CD4-positive, alpha-beta T cell treated with Interleukin-10 for 1 hour (primary cell): ENCODE results near the gene ARL8A.

Experiments
- DNase-seq: peaks from one replicate; pipeline ENCODE4 v3.0.0-alpha.2; 2020

Gene ARL8A

DNA sequence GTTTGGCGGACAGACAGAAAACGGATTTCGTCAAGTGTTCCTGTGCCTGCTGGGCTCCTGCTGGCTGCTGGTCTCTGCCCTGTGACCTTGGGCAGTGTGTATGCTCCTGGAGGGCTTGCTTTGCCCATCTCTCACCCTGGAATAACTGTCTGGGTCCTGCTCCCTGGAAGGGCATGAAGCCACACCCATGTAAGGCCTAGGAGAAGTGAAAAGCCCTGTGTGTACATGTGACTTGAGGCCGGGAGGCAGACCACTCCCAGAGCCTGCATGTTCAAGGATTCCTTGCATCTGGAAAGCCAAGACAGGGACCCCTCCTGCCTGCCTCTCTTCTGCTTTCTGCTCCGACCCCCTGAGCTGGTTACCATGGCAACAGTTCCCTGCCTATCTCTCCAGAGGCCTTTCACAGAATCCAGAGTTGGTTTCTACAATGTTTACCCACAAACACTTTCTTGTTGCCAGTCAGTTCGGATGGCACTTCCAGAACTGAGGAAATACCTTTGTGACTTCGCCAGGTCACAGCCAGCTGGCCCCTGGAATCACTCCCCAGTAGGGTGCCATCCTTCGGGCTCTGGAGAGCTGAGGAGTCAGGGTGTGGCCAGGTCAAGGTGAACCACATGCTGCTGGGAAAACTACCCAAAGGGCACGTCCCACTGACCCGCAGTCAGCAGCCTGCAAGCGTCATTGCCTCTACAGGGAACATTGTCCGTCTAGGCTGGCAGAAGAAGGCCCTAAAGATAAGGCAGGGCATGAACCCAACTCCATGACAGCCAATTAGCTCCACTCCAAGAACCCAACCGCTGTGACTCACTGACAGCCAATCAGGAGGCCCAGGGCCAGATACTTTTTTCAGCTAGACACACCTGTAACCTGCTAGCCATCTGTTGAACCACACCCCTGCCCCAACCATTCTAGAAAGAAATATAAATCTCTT lies 36.5 kb downstream of the ARL8A start:
- no peak for DNase-seq

DNA sequence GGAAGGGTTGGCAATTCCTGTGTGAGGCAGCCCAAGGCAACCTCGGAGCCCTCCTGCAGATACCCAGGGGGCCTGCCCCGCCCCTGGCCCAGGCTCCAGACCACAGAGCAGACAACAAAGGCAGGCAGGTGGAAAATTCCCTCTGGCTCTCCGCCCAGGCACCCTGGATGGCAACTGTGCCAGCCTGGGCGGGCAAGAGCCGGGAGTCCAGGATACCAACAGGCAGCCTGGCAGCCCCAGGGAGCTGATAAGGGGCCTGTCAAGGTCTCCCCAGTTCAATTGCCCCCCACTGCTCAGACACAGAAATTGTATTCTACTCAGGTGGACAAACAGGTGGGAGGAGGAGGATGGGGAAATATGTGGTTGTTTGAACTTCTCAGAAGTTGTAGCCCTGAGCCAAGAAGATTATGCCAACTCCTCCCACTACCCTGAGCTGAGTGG lies 37.2 kb downstream of the ARL8A start:
- DNase-seq, result no peak

DNA sequence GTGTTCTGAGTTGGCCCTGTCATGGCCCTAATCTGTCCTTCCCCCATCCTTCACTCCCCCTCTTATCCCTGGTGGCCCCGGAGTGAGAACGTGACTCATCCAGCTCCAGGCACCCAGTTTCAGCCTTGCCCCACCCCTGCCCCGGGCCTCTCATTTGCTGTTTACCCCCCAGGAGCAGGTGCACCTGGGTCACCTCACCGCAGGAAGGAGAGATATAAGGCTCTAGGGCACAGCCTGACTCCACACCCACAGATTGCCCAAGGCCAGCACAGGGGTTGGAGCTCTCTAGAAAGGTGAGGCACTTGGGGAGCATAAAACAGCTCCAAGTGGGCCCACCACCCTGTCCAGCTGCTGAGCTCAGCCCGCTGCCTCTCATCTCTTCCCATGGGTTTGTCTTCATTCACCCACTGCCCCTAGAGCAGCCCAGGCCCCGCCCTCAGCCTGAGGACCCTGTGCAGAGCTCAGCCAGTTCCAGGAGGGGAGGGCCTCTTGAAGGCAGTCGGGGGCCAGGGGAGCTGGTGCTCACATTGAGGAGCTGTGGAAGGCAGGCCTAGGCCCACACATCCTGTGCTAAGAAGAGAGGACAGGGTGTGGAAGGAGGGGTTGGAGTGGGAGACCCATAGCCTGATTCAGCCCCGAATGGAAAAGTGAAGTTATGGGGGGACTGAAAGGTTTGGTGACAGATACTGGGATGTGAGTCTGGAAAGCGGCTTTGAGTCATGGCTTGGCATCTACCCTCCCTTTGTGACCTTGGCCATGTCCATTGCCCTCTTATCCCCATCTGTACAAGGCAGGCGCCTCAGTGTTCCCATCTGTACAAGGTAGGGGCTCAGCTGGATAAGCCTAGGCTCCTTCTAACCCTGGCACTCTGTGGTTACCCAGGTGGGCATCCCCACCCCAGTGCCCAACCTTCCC lies 37.9 kb downstream of the ARL8A start:
- DNase-seq, result no peak

DNA sequence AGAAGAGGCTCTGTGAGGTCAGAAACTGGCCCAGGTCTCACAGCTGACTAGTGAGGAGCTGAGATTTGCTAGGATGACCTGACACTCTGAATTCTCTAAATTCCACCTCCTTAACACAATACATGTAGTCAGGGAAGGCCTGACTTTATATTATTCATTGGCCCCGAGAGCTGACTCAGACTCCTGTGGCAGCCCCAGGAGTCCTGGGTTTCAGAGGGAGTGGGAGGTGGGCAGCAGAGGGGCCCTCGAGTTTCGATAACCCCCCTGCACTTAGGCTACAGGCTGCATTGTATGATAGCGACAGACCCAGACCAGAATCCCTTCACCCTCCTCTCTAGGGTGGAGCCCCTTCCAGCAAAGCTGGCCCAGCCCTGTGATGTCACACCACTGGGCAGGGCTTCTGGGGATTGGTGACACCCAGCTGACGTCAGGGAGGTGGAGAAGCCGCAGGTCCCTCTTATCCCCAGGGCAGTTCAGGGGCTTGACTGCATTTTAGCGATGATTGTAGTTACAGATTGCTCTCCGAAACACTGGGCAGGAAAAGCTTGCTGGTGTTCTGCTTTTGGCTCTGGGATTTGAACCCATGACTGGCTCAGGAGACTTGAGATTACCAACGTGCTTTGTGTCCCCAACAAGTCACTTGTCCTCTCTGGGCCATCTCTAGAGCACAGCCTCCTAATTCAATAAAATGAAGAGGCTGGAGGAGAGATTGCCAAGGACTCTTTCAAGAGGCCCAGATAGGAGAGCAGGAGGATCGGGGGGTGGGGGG lies 38.8 kb downstream of the ARL8A start:
- DNase-seq, result no peak

DNA sequence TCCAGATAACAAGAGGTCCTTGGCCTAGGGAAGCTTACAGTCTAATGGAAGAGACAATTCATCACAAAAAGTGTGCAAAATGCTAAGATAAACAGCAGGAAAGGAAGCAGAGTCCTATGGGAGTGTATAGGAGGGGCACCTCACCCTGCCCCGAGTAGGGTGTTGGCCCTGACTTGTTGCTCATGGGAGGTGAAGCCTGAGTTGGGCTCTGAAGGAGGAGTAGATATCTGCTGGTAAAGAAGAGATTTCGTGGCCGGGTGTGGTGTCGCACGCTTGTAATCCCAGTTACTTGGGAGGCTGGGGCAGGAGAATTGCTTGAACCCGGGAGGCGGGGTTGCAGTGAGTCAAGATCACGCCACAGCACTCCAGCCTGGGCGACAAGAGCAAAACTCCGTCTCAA lies 40.5 kb downstream of the ARL8A start:
- no peak for DNase-seq

DNA sequence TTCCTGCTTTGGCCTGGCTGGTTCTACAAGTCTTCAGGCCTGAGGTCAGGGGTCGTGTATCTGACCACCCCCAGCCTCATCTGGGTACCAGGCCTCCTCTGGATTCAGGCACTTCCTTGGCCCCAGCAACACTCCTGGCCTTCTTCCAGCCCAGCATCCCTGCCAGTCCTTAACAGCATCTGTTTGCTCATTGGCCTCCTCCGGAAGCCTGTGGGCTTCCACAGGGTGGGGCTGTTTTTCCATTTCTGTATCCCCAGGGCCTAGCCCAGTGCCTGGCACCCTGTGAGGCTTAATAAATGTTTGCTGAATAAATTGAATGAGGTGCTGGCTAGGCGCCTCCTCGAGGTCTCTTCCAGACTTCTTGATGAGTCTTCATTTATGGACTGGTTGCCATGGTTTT lies 43.4 kb downstream of the ARL8A start:
- no peak for DNase-seq

DNA sequence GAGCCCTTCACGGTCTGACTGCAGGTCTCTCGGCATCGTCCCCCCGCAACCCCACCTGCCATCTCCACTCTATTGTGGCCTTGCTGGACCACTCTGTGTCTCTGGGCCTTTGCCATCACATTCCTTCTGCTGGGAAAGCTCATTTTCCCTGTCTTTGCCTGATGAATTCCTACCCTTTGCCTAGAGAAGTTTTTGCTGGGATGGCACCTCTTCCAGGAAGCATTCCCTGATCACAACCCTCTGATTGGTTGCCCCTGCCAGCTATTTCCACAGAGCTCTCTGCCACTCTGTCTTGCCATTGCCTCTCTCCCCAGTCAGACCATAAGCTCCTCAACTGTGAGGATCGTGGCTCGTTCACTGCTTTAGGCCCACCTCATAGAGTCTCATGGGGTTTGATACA lies 50.7 kb downstream of the ARL8A start:
- DNase-seq, result no peak

DNA sequence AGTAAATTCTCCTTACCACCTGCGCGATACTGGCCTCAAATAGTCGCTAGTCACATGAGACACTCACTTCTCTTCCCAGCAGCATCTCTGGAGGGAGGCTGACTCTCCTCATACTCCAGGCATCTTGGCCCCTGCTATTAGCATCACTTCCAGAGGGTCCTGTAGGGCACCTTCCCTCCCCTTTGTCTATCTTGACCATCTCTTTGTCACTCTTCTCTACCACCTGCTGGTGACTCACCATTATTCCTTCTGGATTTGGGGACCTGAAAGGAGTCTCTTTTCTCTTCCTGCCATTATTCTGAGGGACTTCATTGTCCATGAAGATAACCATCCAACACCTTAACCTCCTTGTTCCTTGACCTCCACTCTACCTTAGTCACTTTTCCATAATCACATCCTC lies 53.5 kb downstream of the ARL8A start:
- no peak for DNase-seq

DNA sequence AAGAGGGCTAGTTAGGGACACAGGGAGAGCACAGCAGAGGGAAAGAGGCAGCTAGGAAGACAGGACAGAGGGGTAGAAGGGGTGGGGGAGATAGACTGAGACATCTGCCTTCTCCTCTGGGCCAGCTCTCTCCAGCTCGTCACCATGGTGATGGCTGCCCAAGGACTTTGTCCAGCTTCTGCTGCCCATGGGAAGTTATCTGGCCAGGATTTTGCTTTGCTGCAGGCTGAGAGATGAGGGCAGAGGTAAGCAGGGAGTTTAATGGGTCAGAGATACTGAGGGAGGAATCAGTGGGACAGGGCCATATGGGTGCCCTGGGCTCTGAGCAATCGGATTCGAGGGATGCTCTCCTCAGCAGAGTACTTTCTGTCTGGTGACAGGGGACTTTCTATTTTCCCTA lies 56.3 kb downstream of the ARL8A start:
- DNase-seq, result no peak

DNA sequence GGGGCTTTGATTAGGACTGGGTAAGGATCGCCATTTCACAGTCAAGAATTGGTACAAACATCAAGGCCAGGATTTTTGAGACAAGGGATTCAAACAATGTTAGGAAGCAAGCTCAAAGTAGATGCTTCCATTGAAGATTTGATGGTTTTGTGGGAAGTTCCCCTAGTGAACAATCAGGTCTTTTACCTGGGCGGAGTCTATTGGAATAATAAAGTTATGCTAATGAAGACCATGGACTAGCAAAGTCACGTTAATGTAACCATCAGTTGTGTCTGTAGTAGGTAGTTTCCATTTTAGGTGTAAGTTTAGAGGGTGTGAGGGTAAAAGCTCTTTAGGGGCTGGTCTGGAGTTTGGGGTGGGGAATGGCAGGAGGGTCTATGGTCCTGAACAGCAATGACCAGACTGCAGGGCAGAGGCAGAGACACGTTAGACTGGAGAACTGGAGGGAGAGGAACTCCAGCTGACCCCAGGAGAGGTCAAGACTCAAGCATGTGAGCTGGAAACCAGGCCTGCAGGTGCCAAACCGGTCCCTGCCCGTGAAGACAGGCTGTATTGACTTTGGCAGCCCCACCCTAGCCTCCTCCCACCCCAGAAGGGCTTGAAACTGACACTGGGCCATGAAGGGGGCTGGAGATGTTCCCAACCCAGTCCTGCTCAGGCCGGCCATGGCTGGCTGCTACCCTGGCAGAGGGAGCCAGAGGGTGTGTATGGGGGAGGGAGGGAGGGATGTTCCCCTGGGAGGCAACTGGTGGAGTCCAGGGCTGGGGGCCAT lies 57.8 kb downstream of the ARL8A start:
- DNase-seq, result no peak

DNA sequence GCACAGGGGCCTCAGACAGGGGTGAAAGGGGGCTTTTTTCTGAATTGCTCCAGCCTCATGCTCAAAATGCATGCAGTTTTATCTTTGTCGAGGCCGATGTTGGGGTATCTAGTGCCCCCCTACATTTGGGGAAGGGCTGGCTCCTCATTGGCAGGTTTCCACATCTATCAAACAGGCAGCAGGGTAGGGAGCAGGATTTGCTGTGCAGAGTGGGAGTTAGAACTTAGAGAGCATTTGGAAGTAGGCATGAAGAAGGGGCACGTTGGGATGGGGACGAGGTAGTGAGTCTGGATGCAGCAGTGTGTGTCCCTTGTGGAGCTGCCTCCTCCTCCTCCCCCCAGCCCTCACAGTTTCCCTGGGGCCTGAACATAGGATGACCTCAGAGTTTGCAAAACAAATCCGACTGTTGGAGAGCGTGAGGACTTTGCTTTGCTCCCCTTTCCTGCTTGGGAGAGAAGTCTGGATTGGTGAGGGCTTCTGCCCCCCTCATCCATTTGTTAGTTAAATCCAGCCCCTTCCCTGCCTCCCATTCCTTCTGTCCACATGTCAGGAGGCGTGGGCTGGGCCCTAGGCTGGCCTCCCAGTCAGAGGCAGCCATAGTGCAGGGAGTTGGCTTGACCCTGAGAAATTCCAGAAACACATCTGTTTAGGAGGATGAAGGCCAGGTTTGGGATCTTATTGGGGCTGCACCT lies 58.7 kb downstream of the ARL8A start:
- DNase-seq, result no peak

DNA sequence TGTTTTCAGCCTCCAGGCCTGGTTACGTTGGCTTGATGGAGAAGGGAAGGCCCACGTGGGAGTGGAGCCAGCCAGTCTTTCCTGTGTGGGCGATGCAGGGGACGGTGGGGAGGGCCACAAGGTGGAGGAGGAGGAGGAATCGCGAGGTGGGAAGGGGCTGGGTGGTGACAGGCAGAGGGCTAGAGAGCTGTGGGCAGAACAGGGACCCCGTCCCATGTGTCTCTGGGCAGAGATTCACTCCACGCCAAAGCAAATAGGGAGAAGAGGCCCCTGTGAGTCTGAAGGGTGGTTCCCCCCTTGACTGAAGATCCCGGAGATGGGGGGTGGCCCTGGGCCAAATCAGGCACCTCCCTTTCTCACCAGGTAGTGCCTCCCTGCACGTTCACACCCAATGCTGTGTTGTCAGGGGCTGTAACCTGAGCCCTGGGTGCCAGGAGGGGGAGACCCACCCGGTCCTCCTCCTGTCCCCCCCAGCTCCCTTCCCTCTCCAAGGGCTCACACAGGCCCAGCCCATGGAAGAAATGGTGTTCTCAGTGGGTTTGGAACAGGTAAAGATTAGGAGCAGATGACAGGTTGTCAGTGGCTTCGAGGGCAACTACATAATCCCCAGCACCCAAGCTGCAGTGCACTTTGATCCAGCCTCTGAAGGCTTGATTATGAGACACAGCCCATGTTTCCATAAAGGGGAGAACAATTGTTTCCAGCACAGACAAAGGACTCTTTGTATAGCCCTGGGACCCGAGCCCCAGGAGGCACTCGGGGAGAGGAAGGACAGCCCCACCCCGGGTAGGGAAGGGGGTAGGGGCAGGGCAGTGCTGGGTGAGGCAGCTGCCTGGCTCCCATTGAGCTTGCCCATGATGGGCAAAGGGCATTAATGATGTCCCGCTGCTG lies 59.5 kb downstream of the ARL8A start:
- no peak for DNase-seq
